Measurements from ENCODE around the gene PRDM5. TPM values are rescaled to one million over a fixed set of nuclear protein-coding genes. Genes with fewer than 3 reads are reported as not detected.

The PRDM5 gene
- total RNA-seq, 1 donor from 2014 or later: 21.9 TPM

GRCh38 chr4:120921456-120922380 is 808 bp downstream of the PRDM5 start:
- no peak for TF ChIP-seq CTCF (conservative IDR thresholded peaks at IDR 0.05)
- no peaks in the 10 kb centered on the region for H3K27me3 Mint-ChIP-seq (ENCODE audit: low read depth)
- DNase-seq (ENCODE audit: low read depth, low spot score): peak; percentile 46
- peak overlapping the region; percentile 96 for H3K4me3 Mint-ChIP-seq
- H3K9me3 Mint-ChIP-seq: no peaks in the 10 kb centered on the region
- peak overlapping the region; percentile 92 for H3K27ac Mint-ChIP-seq (ENCODE audit: unreplicated experiment)
- no peaks in the 10 kb centered on the region for H3K36me3 Mint-ChIP-seq (ENCODE audit: low read depth)
- peaks cover 36% of the 10 kb centered on the region for H3K4me1 Mint-ChIP-seq

GRCh38 chr4:120920666-120921065 is 1.9 kb downstream of the PRDM5 start:
- Mint-ChIP-seq H3K27ac (ENCODE audit: unreplicated experiment) (no peak overlapping the region), H3K36me3 (ENCODE audit: low read depth) (no peaks in the 10 kb centered on the region), H3K27me3 (ENCODE audit: low read depth) (no peaks in the 10 kb centered on the region), H3K4me1 (peaks cover 42% of the 10 kb centered on the region), H3K9me3 (no peaks in the 10 kb centered on the region), H3K4me3 (peak overlapping the region; percentile 54)
- TF ChIP-seq CTCF (conservative IDR thresholded peaks at IDR 0.05): no peak
- no peak for DNase-seq (ENCODE audit: low read depth, low spot score)

GRCh38 chr4:120919358-120919757 is 3.2 kb downstream of the PRDM5 start:
- TF ChIP-seq CTCF (conservative IDR thresholded peaks at IDR 0.05): peak; percentile 55
- no peaks in the 10 kb centered on the region for H3K9me3 Mint-ChIP-seq
- DNase-seq (ENCODE audit: low read depth, low spot score): no peak
- no peaks in the 10 kb centered on the region for H3K36me3 Mint-ChIP-seq (ENCODE audit: low read depth)
- no peak overlapping the region for H3K27ac Mint-ChIP-seq (ENCODE audit: unreplicated experiment)
- H3K27me3 Mint-ChIP-seq (ENCODE audit: low read depth): no peaks in the 10 kb centered on the region
- H3K4me1 Mint-ChIP-seq: peaks cover 50% of the 10 kb centered on the region
- peak overlapping the region; percentile 0 for H3K4me3 Mint-ChIP-seq

GRCh38 chr4:120918788-120919187 is 3.7 kb downstream of the PRDM5 start:
- DNase-seq (ENCODE audit: low read depth, low spot score): no peak
- H3K4me3 Mint-ChIP-seq: peak overlapping the region; percentile 0
- H3K27me3 Mint-ChIP-seq (ENCODE audit: low read depth): no peaks in the 10 kb centered on the region
- H3K27ac Mint-ChIP-seq (ENCODE audit: unreplicated experiment): no peak overlapping the region
- H3K4me1 Mint-ChIP-seq: peaks cover 50% of the 10 kb centered on the region
- H3K9me3 Mint-ChIP-seq: no peaks in the 10 kb centered on the region
- no peak for TF ChIP-seq CTCF (conservative IDR thresholded peaks at IDR 0.05)
- no peaks in the 10 kb centered on the region for H3K36me3 Mint-ChIP-seq (ENCODE audit: low read depth)

- Mint-ChIP-seq H3K4me1 (peaks cover 43% of the 10 kb centered on the region), H3K9me3 (no peaks in the 10 kb centered on the region), H3K27me3 (ENCODE audit: low read depth) (no peaks in the 10 kb centered on the region), H3K4me3 (no peak overlapping the region), H3K36me3 (ENCODE audit: low read depth) (no peaks in the 10 kb centered on the region), H3K27ac (ENCODE audit: unreplicated experiment) (no peak overlapping the region)
- no peak for TF ChIP-seq CTCF (conservative IDR thresholded peaks at IDR 0.05)
- DNase-seq (ENCODE audit: low read depth, low spot score): no peak
These were observed 4.4 kb downstream of the PRDM5 start for GRCh38 chr4:120918092-120918491.

Measured in neural crest cell (in vitro differentiated cells).